H1 (cell line): ENCODE results near the gene SLC2A13.
A peak's percentile ranks its signal among the peaks of the same experiment; 100 is the strongest.

ENCODE experiments used
- CEBPB ChIP-seq: IDR thresholded peaks from 2 replicates; pipeline ENCODE4 v1.6.1; 2012; ENCODE audit warnings: low read depth, low read length
- CTCF ChIP-seq, 3 experiments: IDR thresholded peaks; 1 replicate in 2 of 3; 2 replicates in 1 of 3; pipeline versions ENCODE4 v1.5.1 to v1.6.1; 2011; ENCODE audit warnings: low read length in 3 of 3, mild to moderate bottlenecking in 3 of 3, inconsistent platforms in 2 of 3, low read depth in 1 of 3, moderate library complexity in 1 of 3; ENCODE audit not compliant: insufficient read depth in 1 of 3; ENCODE audit errors: control extremely low read depth in 1 of 3
- EZH2 ChIP-seq: fragments of 200-600 bp; sonication (generic); IDR thresholded peaks from 2 replicates; pipeline ENCODE4 v1.7.1; 2012; ENCODE audit warnings: low read depth, mild to moderate bottlenecking, moderate library complexity, low read length, inconsistent platforms; ENCODE audit not compliant: severe bottlenecking
- JUN ChIP-seq: IDR thresholded peaks from 2 replicates; pipeline ENCODE4 v1.6.1; 2011; ENCODE audit warnings: low read depth, mild to moderate bottlenecking, improper control_type of control experiment, low read length
- POLR2A ChIP-seq, 2 experiments: IDR thresholded peaks; 1 replicate in 1 of 2; 2 replicates in 1 of 2; pipeline ENCODE4 v1.6.1; 2011; ENCODE audit warnings: low read depth in 2 of 2, low read length in 2 of 2, mild to moderate bottlenecking in 2 of 2; ENCODE audit errors: control extremely low read depth in 1 of 2
- POLR2AphosphoS5 ChIP-seq: IDR thresholded peaks from 2 replicates; pipeline ENCODE4 v1.6.1; 2011; ENCODE audit warnings: low read depth, low read length
- YY1 ChIP-seq: IDR thresholded peaks from 2 replicates; pipeline ENCODE4 v1.6.1; 2011; ENCODE audit warnings: low read depth, mild to moderate bottlenecking, low read length

- no peak for TF ChIP-seq EZH2
- TF ChIP-seq POLR2A (IDR thresholded peaks at IDR 0.05; ENCODE audit: control extremely low read depth in 1 of 2, low read depth in 2 of 2, low read length in 2 of 2), result no peak
- TF ChIP-seq CEBPB, result no peak
- TF ChIP-seq CTCF (IDR thresholded peaks at IDR 0.05; ENCODE audit: control extremely low read depth in 1 of 3, insufficient read depth in 1 of 3, low read depth in 1 of 3, low read length in 3 of 3), result no peak
- no peak for TF ChIP-seq POLR2AphosphoS5
- TF ChIP-seq JUN, result no peak
- TF ChIP-seq YY1, result 0 out of 2 replicates have a peak, but pooled peaks have one; percentile 5
Observed at GRCh38 chr12:40105265-40105514, 691 bp downstream of the SLC2A13 start.
